Peyer's patch (tissue), 4 donors: ENCODE measurements around the gene MST1.

Experiments used
- CTCF ChIP-seq, 6 experiments: fragments of 450-650 bp in 4 of 6; fragments of 200-600 bp in 2 of 6; sonication (generic) in 1 of 6; IDR thresholded peaks; one replicate each; pipeline ENCODE4 v1.5.1; 2017 to 2019; ENCODE audit warnings: antibody characterized with exemption in 6 of 6, mild to moderate bottlenecking in 3 of 6, moderate library complexity in 1 of 6
- POLR2A ChIP-seq, 2 donors: fragments of 450-650 bp; IDR thresholded peaks; one replicate each; pipeline ENCODE4 v1.5.1; 2017; ENCODE audit warnings: antibody characterized with exemption in 2 of 2, mild to moderate bottlenecking in 2 of 2, moderate library complexity in 2 of 2

- TF ChIP-seq POLR2A (IDR thresholded peaks at IDR 0.05) (no peak), CTCF (IDR thresholded peaks at IDR 0.05) (no peak)
Measured at GRCh38 chr3:49663831-49664230, 25.4 kb downstream of the MST1 start.
